SU-DHL-6 (cell line): ENCODE data around the gene ARHGEF18.

Experiments
- H2AFZ ChIP-seq: fragments of 200-600 bp; sonication (generic); 2 replicates; pipeline ENCODE4 v1.6.1; 2014; ENCODE audit warnings: low read depth, mild to moderate bottlenecking, moderate library complexity, mixed read lengths, antibody characterized with exemption, low read length; ENCODE audit not compliant: severe bottlenecking
- H3F3A ChIP-seq: fragments of 200-600 bp; shearing (Covaris generic); 2 replicates; pipeline ENCODE4 v1.6.0; 2016; ENCODE audit warnings: antibody characterized with exemption, mild to moderate bottlenecking; ENCODE audit not compliant: insufficient read depth
- H3K27ac ChIP-seq: fragments of 200-600 bp; sonication (generic); 2 replicates; pipeline ENCODE4 v1.5.1; 2016; ENCODE audit warnings: low read depth, mild to moderate bottlenecking, low read length, moderate library complexity, mixed read lengths
- H3K27me3 ChIP-seq: fragments of 200-600 bp; sonication (generic), shearing (Covaris generic); 2 replicates; pipeline ENCODE4 v1.6.0; 2014; ENCODE audit warnings: mild to moderate bottlenecking, low read length
- H3K36me3 ChIP-seq: fragments of 200-600 bp; sonication (generic); 2 replicates; pipeline ENCODE4 v1.6.1; 2014; ENCODE audit warnings: mild to moderate bottlenecking, low read length, mixed read lengths
- H3K4me2 ChIP-seq: fragments of 300-600, 200-600 bp; shearing (Covaris generic), sonication (generic); 2 replicates; pipeline ENCODE4 v1.6.0; 2014; ENCODE audit warnings: low read length, low read depth, mild to moderate bottlenecking; ENCODE audit not compliant: poor library complexity, severe bottlenecking
- H3K4me3 ChIP-seq: fragments of 200-600 bp; sonication (generic); 2 replicates; pipeline ENCODE4 v1.5.1; 2014; ENCODE audit warnings: antibody characterized with exemption, low read length, mild to moderate bottlenecking, mixed read lengths; ENCODE audit not compliant: insufficient read depth, poor library complexity, severe bottlenecking
- H3K79me2 ChIP-seq: fragments of 200-600 bp; sonication (generic); 2 replicates; pipeline ENCODE4 v1.6.1; 2014; ENCODE audit warnings: mild to moderate bottlenecking, low read length, moderate library complexity; ENCODE audit not compliant: insufficient read depth
- H3K9ac ChIP-seq: fragments of 200-600 bp; sonication (generic); 2 replicates; pipeline ENCODE4 v1.7.0; 2014; ENCODE audit warnings: mild to moderate bottlenecking, low read length
- H3K9me2 ChIP-seq: fragments of 200-600 bp; sonication (generic); replicated peaks from 2 replicates; pipeline ENCODE4 v1.6.1; 2014; ENCODE audit warnings: low read length; ENCODE audit not compliant: insufficient read depth
- H3K9me3 ChIP-seq: fragments of 200-600 bp; sonication (generic); 2 replicates; pipeline ENCODE4 v1.6.1; 2014; ENCODE audit warnings: low read length, mixed read lengths; ENCODE audit not compliant: insufficient read depth
- H4K20me1 ChIP-seq: fragments of 200-600 bp; sonication (generic); 2 replicates; pipeline ENCODE4 v1.6.1; 2014; ENCODE audit warnings: low read depth, mild to moderate bottlenecking, antibody characterized with exemption, low read length, moderate library complexity, mixed read lengths
- CTCF ChIP-seq: fragments of 200-600 bp; sonication (generic); IDR thresholded peaks from one replicate; pipeline ENCODE4 v1.5.1; 2017; ENCODE audit warnings: antibody characterized with exemption, mild to moderate bottlenecking, low read length, moderate library complexity; ENCODE audit not compliant: insufficient read depth, poor library complexity, severe bottlenecking
- EZH2phosphoT487 ChIP-seq: fragments of 200-600 bp; sonication (generic), shearing (Covaris generic); conservative IDR thresholded peaks from 2 replicates; pipeline ENCODE4 v1.6.1; 2018; ENCODE audit warnings: mild to moderate bottlenecking, antibody characterized with exemption, low read length, moderate library complexity, mixed read lengths

Gene ARHGEF18

GRCh38 chr19:7376151-7376852 lies 27.6 kb downstream of the ARHGEF18 start:
- Histone ChIP-seq H4K20me1 (no peaks in the 10 kb centered on the region), H2AFZ (no peak overlapping the region), H3K79me2 (no peaks in the 10 kb centered on the region), H3K4me3 (no peak overlapping the region), H3K27me3 (no peaks in the 10 kb centered on the region), H3K36me3 (0 out of 2 replicates have a peak, but pooled peaks cover 4% of the 10 kb centered on the region), H3K27ac (no peak overlapping the region), H3K9me2 (no peaks in the 10 kb centered on the region), H3K9me3 (no peaks in the 10 kb centered on the region), H3F3A (no peaks in the 10 kb centered on the region), H3K9ac (no peak overlapping the region), H3K4me2 (no peak overlapping the region)
- TF ChIP-seq EZH2phosphoT487 = no peak
- TF ChIP-seq CTCF = no peak

GRCh38 chr19:7377196-7377595 lies 28.5 kb downstream of the ARHGEF18 start:
- Histone ChIP-seq H3K4me2 (no peak overlapping the region), H2AFZ (no peak overlapping the region), H3K9ac (no peak overlapping the region), H3K27me3 (no peaks in the 10 kb centered on the region), H3K9me2 (no peaks in the 10 kb centered on the region), H3K79me2 (no peaks in the 10 kb centered on the region), H4K20me1 (no peaks in the 10 kb centered on the region), H3K27ac (no peak overlapping the region), H3F3A (no peaks in the 10 kb centered on the region), H3K4me3 (no peak overlapping the region), H3K9me3 (no peaks in the 10 kb centered on the region), H3K36me3 (0 out of 2 replicates have a peak, but pooled peaks cover 4% of the 10 kb centered on the region)
- TF ChIP-seq CTCF (no peak), EZH2phosphoT487 (no peak)

- no peaks in the 10 kb centered on the region for H4K20me1 ChIP-seq
- no peak overlapping the region for H3K9ac ChIP-seq
- H2AFZ ChIP-seq = no peak overlapping the region
- no peak overlapping the region for H3K4me3 ChIP-seq
- H3K9me2 ChIP-seq = no peaks in the 10 kb centered on the region
- no peaks in the 10 kb centered on the region for H3K27me3 ChIP-seq
- H3F3A ChIP-seq = no peaks in the 10 kb centered on the region
- H3K4me2 ChIP-seq = no peak overlapping the region
- TF ChIP-seq CTCF = no peak
- TF ChIP-seq EZH2phosphoT487 = no peak
- 0 out of 2 replicates have a peak, but pooled peaks cover 6% of the 10 kb centered on the region for H3K36me3 ChIP-seq
- H3K79me2 ChIP-seq = no peaks in the 10 kb centered on the region
- H3K27ac ChIP-seq = peak overlapping the region; percentile 70
- no peaks in the 10 kb centered on the region for H3K9me3 ChIP-seq
These were observed 32.3 kb downstream of the ARHGEF18 start for GRCh38 chr19:7381073-7381390.
